HUES6 (cell line): ENCODE results near the gene NEUROG1.

Source experiments
- H3K27ac ChIP-seq: 2 replicates; pipeline ENCODE4 v1.7.0; 2013; ENCODE audit warnings: low read depth, mild to moderate bottlenecking, low read length, inconsistent platforms
- H3K27me3 ChIP-seq: 2 replicates; pipeline ENCODE4 v1.6.1; 2013; ENCODE audit warnings: low read length; ENCODE audit not compliant: control insufficient read depth, insufficient read depth
- H3K36me3 ChIP-seq: 2 replicates; pipeline ENCODE4 v1.6.1; 2013; ENCODE audit warnings: low read length; ENCODE audit not compliant: control insufficient read depth, insufficient read depth
- H3K4me1 ChIP-seq: 2 replicates; pipeline ENCODE4 v1.6.1; 2013; ENCODE audit warnings: low read length; ENCODE audit not compliant: control insufficient read depth, insufficient read depth
- H3K4me3 ChIP-seq: 2 replicates; pipeline ENCODE4 v1.5.1; 2013; ENCODE audit warnings: low read depth, low read length
- H3K9ac ChIP-seq: one replicate; pipeline ENCODE4 v1.6.1; 2013; ENCODE audit warnings: mild to moderate bottlenecking, low read length
- H3K9me3 ChIP-seq: 2 replicates; pipeline ENCODE4 v1.6.1; 2013; ENCODE audit warnings: low read depth, low read length; ENCODE audit not compliant: control insufficient read depth, insufficient read depth

Gene NEUROG1

DNA sequence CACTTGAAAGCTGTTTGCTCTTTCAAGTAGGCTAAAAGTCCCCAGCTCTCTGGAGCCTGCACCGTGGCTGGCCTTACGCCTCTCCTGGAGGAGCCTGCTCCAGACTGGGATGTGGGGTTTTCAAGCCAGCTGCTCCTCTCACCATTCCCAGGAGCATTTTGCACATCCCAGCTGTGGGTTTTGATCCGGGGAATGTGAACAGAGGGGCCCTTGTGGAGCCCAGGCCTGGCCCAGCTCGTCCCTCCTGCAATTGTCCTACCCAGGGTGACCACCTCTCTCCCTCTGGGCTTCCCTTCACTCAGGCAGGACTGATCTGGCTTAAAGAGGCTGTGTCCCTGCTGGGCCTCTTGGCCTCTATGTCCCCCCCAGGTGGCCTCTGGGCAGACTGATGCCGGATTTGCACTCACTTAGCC, 51.1 kb downstream of the NEUROG1 start:
- H3K27ac ChIP-seq = no peak overlapping the region
- no peak overlapping the region for H3K9ac ChIP-seq
- H3K9me3 ChIP-seq = no peaks in the 10 kb centered on the region
- peaks cover 97% of the 10 kb centered on the region for H3K27me3 ChIP-seq
- H3K36me3 ChIP-seq = no peaks in the 10 kb centered on the region
- H3K4me3 ChIP-seq = no peak overlapping the region
- H3K4me1 ChIP-seq = peaks cover 24% of the 10 kb centered on the region
